DOHH2 (cell line): ENCODE results near the gene DSCAML1.

Experiments used
- H3F3A ChIP-seq: fragments of 200-600 bp; sonication (generic), shearing (Covaris generic); 2 replicates; pipeline ENCODE4 v1.6.0; 2016; ENCODE audit warnings: antibody characterized with exemption, mild to moderate bottlenecking; ENCODE audit not compliant: control insufficient read depth, insufficient read depth
- H3K27ac ChIP-seq: fragments of 200-600 bp; sonication (generic); 2 replicates; pipeline ENCODE4 v1.5.1; 2014; ENCODE audit warnings: low read depth, mild to moderate bottlenecking, low read length, moderate library complexity
- H3K27me3 ChIP-seq: fragments of 200-600 bp; sonication (generic); 2 replicates; pipeline ENCODE4 v1.6.1; 2014; ENCODE audit warnings: mild to moderate bottlenecking, low read length, mixed read lengths; ENCODE audit not compliant: control insufficient read depth
- H3K36me3 ChIP-seq: fragments of 200-600 bp; sonication (generic); 2 replicates; pipeline ENCODE4 v1.6.1; 2014; ENCODE audit warnings: mild to moderate bottlenecking, low read length, moderate library complexity, mixed read lengths; ENCODE audit not compliant: control insufficient read depth
- H3K4me1 ChIP-seq: fragments of 200-600 bp; sonication (generic); 2 replicates; pipeline ENCODE4 v1.6.1; 2014; ENCODE audit warnings: mild to moderate bottlenecking, low read length, mixed read lengths; ENCODE audit not compliant: control insufficient read depth
- H3K4me2 ChIP-seq: fragments of 200-600 bp; sonication (generic); 2 replicates; pipeline ENCODE4 v1.6.0; 2014; ENCODE audit warnings: mild to moderate bottlenecking, low read length, moderate library complexity
- H3K4me3 ChIP-seq: fragments of 200-600 bp; sonication (generic); 2 replicates; pipeline ENCODE4 v1.5.1; 2014; ENCODE audit warnings: mild to moderate bottlenecking, low read length, mixed read lengths
- H3K79me2 ChIP-seq: fragments of 200-600 bp; sonication (generic); 2 replicates; pipeline ENCODE4 v1.6.1; 2014; ENCODE audit warnings: mild to moderate bottlenecking, low read length, mixed read lengths; ENCODE audit not compliant: control insufficient read depth
- H3K9me2 ChIP-seq: fragments of 200-600 bp; sonication (generic); replicated peaks from 2 replicates; pipeline ENCODE4 v1.6.1; 2014; ENCODE audit warnings: mild to moderate bottlenecking, low read length, mixed read lengths; ENCODE audit not compliant: control insufficient read depth
- H3K9me3 ChIP-seq: fragments of 200-600 bp; sonication (generic); 2 replicates; pipeline ENCODE4 v1.6.1; 2014; ENCODE audit warnings: antibody characterized with exemption, low read length, mixed read lengths; ENCODE audit not compliant: control insufficient read depth, insufficient read depth
- H4K20me1 ChIP-seq: fragments of 200-600 bp; sonication (generic); 2 replicates; pipeline ENCODE4 v1.6.0; 2014; ENCODE audit warnings: low read depth, mild to moderate bottlenecking, antibody characterized with exemption, low read length, moderate library complexity; ENCODE audit not compliant: control insufficient read depth, insufficient read depth
- EZH2phosphoT487 ChIP-seq: fragments of 200-600 bp; sonication (generic); IDR thresholded peaks from 2 replicates; pipeline ENCODE4 v1.6.1; 2017; ENCODE audit warnings: borderline replicate concordance, mild to moderate bottlenecking, antibody characterized with exemption, low read length, moderate library complexity, mixed read lengths
- TF ChIP-seq, protein P1 (sequence below): fragments of 200-600 bp; sonication (generic); IDR thresholded peaks from one replicate; pipeline ENCODE4 v1.5.1; 2014; ENCODE audit warnings: antibody characterized with exemption, mild to moderate bottlenecking, low read depth, low read length; ENCODE audit not compliant: poor library complexity, severe bottlenecking

DSCAML1 gene

DNA sequence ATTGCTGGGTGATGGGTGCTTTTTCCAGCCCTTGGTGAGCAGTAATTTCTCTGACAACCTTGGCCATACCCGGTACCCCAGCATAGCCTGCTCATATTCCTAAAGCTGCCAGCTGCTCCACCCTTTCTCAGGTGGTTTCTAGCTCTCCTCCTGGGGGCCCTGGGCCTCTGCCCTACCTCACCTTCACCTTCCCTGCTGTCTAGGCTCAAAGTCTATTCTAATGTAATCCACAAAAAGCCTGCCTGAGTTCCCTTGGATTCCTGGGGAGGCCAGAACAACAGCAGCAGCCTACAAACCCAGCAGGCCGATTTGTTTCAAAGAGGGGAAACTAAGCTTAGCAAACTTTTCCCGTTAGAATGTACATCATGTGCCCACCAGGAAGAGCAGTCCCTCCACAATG is 117.6 kb downstream of the DSCAML1 start:
- no peak overlapping the region for H3K27ac ChIP-seq
- no peak overlapping the region for H3K4me2 ChIP-seq
- no peaks in the 10 kb centered on the region for H3K9me2 ChIP-seq
- no peaks in the 10 kb centered on the region for H3K4me1 ChIP-seq
- no peaks in the 10 kb centered on the region for H3K36me3 ChIP-seq
- H3K4me3 ChIP-seq = no peak overlapping the region
- no peaks in the 10 kb centered on the region; the same call in 1 of the 2 replicates for H3K27me3 ChIP-seq
- no peak for TF ChIP-seq EZH2phosphoT487
- TF ChIP-seq, protein P1, sequence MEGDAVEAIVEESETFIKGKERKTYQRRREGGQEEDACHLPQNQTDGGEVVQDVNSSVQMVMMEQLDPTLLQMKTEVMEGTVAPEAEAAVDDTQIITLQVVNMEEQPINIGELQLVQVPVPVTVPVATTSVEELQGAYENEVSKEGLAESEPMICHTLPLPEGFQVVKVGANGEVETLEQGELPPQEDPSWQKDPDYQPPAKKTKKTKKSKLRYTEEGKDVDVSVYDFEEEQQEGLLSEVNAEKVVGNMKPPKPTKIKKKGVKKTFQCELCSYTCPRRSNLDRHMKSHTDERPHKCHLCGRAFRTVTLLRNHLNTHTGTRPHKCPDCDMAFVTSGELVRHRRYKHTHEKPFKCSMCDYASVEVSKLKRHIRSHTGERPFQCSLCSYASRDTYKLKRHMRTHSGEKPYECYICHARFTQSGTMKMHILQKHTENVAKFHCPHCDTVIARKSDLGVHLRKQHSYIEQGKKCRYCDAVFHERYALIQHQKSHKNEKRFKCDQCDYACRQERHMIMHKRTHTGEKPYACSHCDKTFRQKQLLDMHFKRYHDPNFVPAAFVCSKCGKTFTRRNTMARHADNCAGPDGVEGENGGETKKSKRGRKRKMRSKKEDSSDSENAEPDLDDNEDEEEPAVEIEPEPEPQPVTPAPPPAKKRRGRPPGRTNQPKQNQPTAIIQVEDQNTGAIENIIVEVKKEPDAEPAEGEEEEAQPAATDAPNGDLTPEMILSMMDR = no peak
- H4K20me1 ChIP-seq = no peaks in the 10 kb centered on the region
- H3F3A ChIP-seq = no peaks in the 10 kb centered on the region
- H3K79me2 ChIP-seq = no peaks in the 10 kb centered on the region
- H3K9me3 ChIP-seq = no peaks in the 10 kb centered on the region

DNA sequence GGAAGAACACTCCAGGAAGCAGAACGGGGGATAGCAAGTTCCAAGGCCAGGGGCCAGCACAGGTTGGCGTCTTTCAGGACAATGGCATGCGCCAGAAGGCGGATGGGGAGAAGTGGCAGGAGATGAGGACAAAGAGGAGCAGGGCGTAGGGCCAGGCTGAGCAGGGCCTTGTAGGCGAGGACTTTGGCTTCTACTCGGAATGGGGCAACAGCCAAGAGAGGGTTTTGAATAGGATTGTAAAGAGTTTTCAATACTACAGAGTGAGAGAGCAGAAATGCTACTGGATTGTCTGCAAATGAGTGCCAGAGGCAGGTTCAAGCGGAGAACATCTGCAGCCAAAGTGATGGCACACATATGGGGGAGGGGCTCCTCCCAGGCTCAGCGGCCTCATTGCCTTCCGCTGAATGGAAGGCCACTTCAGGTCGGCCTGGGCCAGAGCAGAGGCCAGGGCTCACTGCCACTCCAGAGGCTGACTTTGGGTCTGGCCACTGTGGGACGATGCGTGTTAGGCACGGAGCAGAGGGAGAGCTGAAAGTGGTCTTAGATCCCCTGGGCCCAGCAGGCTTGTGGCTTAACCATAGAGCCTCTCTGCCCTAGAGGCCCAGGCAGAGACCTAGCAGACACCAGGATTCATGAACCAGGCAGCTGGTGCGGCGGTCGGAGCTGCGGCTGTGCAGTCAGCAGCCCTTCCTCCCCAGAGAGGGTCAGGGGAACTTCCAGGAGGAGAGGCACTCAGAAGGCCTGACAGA is 118.2 kb downstream of the DSCAML1 start:
- H3K27me3 ChIP-seq = no peaks in the 10 kb centered on the region; the same call in 1 of the 2 replicates
- H3K4me3 ChIP-seq = no peak overlapping the region
- H3K4me2 ChIP-seq = no peak overlapping the region
- no peaks in the 10 kb centered on the region for H3K9me2 ChIP-seq
- H3K9me3 ChIP-seq = no peaks in the 10 kb centered on the region
- no peaks in the 10 kb centered on the region for H3K79me2 ChIP-seq
- no peaks in the 10 kb centered on the region for H3F3A ChIP-seq
- no peaks in the 10 kb centered on the region for H3K4me1 ChIP-seq
- no peaks in the 10 kb centered on the region for H4K20me1 ChIP-seq
- no peaks in the 10 kb centered on the region for H3K36me3 ChIP-seq
- no peak overlapping the region for H3K27ac ChIP-seq
- TF ChIP-seq, protein P1 = no peak
- TF ChIP-seq EZH2phosphoT487 = no peak

DNA sequence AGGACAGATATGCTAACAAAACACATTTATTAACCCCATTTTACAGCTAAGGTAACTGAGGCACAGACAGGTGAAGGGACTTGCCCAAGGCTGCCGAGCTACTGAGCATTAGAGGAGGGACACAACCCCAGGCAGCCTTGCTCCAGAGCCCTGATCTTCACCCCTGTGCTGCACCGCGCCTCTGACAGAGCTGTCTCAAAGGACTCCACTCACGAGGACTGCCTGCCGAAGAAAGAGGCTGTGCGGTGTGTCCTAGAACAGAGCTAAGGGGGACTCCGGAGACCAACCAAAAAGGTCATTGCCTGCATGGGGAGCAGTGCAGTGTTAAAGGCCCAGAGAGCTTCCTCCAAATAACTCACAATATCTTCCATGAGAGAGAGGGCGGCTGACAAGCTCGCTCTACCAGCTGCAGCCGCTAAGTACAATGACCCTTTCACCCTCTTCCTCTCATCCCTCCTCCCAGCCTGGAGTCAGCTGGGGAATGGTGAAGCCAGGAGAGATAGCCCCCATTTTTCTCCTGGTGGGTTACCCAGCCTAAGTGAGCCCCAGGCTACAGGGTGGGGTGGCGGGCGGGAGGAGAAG is 119.2 kb downstream of the DSCAML1 start:
- no peaks in the 10 kb centered on the region for H3F3A ChIP-seq
- H3K9me3 ChIP-seq = no peaks in the 10 kb centered on the region
- no peak overlapping the region for H3K27ac ChIP-seq
- H3K4me2 ChIP-seq = no peak overlapping the region
- H3K4me1 ChIP-seq = no peaks in the 10 kb centered on the region
- H4K20me1 ChIP-seq = no peaks in the 10 kb centered on the region
- H3K4me3 ChIP-seq = no peak overlapping the region
- H3K9me2 ChIP-seq = no peaks in the 10 kb centered on the region
- no peaks in the 10 kb centered on the region for H3K79me2 ChIP-seq
- no peak for TF ChIP-seq EZH2phosphoT487
- H3K36me3 ChIP-seq = no peaks in the 10 kb centered on the region
- no peaks in the 10 kb centered on the region; the same call in 1 of the 2 replicates for H3K27me3 ChIP-seq

DNA sequence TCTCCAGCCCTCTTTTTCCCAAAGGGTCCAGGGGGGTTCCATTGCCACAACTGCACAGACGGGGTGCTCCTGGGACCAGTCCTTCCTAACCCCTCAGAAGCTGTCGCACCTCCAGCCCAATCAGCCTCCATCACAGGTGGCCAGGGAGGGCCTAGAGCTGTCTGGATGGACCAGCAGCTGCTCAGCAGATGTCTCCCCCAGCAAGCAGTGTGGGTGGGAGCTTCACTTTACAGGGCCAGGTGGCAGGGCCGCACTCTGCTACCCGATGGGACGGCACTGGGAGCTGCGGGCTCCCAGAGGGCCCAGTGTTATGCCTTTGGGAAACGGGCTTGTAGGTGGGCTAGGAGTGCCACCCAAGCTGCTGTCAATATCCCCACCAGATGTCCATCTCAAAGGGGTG is 120.5 kb downstream of the DSCAML1 start:
- Histone ChIP-seq H3K4me3 (no peak overlapping the region), H3K27me3 (no peaks in the 10 kb centered on the region; the same call in 1 of the 2 replicates), H3K27ac (no peak overlapping the region), H3K9me2 (no peaks in the 10 kb centered on the region), H3K36me3 (no peaks in the 10 kb centered on the region), H3K4me1 (no peaks in the 10 kb centered on the region), H4K20me1 (no peaks in the 10 kb centered on the region), H3K79me2 (no peaks in the 10 kb centered on the region), H3K4me2 (no peak overlapping the region), H3K9me3 (no peaks in the 10 kb centered on the region), H3F3A (no peaks in the 10 kb centered on the region)
- no peak for TF ChIP-seq EZH2phosphoT487
- TF ChIP-seq, protein P1 = no peak
